Sigmoid colon (tissue), 7 donors: ENCODE data around the gene ZFP92. TPM values are rescaled to one million over a fixed set of nuclear protein-coding genes. Genes with fewer than 3 reads are reported as not detected.

Experiments
- DNase-seq: peaks from one replicate; pipeline ENCODE4 v3.0.0-alpha.2; 2019
- H3K27ac ChIP-seq, 4 donors: fragments of 200-600 bp; sonication (generic); one replicate each; pipeline ENCODE4 v1.5.1; 2016 to 2019; ENCODE audit warnings: mild to moderate bottlenecking in 1 of 4
- H3K27me3 ChIP-seq, 3 donors: fragments of 200-600 bp; sonication (generic); one replicate each; pipeline ENCODE4 v1.5.1; 2019; ENCODE audit warnings: mild to moderate bottlenecking in 1 of 3
- H3K36me3 ChIP-seq, 4 donors: fragments of 200-600 bp; sonication (generic); one replicate each; pipeline ENCODE4 v1.5.1; 2016 to 2019
- H3K4me1 ChIP-seq, 4 donors: fragments of 200-600 bp; sonication (generic); one replicate each; pipeline ENCODE4 v1.5.1; 2017 to 2019
- H3K4me3 ChIP-seq, 4 donors: fragments of 200-600 bp; sonication (generic); one replicate each; pipeline ENCODE4 v1.5.1; 2017 to 2019; ENCODE audit warnings: mild to moderate bottlenecking in 2 of 4, moderate library complexity in 1 of 4
- H3K9me3 ChIP-seq, 4 donors: fragments of 200-600 bp in 3 of 4; sonication (generic) in 3 of 4; one replicate each; pipeline versions ENCODE4 v1.5.1 to v1.6.1; 2013 to 2019
- EP300 ChIP-seq, 4 donors: sonication (generic); formaldehyde crosslinking; IDR thresholded peaks; one replicate each; pipeline ENCODE4 v1.6.1; 2017; ENCODE audit warnings: antibody characterized with exemption in 4 of 4
- POLR2A ChIP-seq, 2 donors: fragments of 450-650 bp; IDR thresholded peaks; one replicate each; pipeline ENCODE4 v1.6.1; 2016; ENCODE audit warnings: antibody characterized with exemption in 2 of 2, mild to moderate bottlenecking in 2 of 2, moderate library complexity in 2 of 2
- POLR2AphosphoS5 ChIP-seq, 4 donors: sonication (generic); formaldehyde crosslinking; IDR thresholded peaks; one replicate each; pipeline ENCODE4 v1.6.1; 2017; ENCODE audit warnings: antibody characterized with exemption in 4 of 4
- WGBS, 2 donors: extraction: QIAGEN DNeasy Blood & Tissue Kit; methylation state at CpG; one replicate each; pipeline ENCODE4 v1.1.7; 2013; 5-methylcytosine and 5-hydroxymethylcytosine counted together
- intact Hi-C: fragments of 100-400 bp; cut with DNase I; formaldehyde crosslinking; loops from one replicate; pipeline ENCODE4 v1.15.1; 2023
- polyA plus RNA-seq, 3 donors: library from polyadenylated mRNA; stranded (reverse); fragments of 200-250 nt; gene quantifications; one replicate each; pipeline ENCODE4 v1.2.3, GENCODE V29; 2013
- total RNA-seq, 4 donors: library from RNA; depleted of rRNA; stranded (reverse); fragments of >200 nt; gene quantifications; one replicate each; pipeline ENCODE4 v1.1.0, GENCODE V29; 2016
- TF ChIP-seq, protein P1 (sequence below), 4 experiments: fragments of 450-650 bp in 3 of 4; fragments of 200-600 bp in 1 of 4; IDR thresholded peaks; one replicate each; pipeline ENCODE4 v1.5.1; 2016 to 2019; ENCODE audit warnings: antibody characterized with exemption in 4 of 4, mild to moderate bottlenecking in 3 of 4, moderate library complexity in 2 of 4
- donor health status: healthy with polysubstance abuse.
- donor health status: Bipolar disorder and iron deficiency.
- donor health status: healthy.

ZFP92 gene
- total and polyA plus RNA-seq, 7 donors: 0.35 to 2.2 (median 1.9) TPM; not detected in 2

DNA sequence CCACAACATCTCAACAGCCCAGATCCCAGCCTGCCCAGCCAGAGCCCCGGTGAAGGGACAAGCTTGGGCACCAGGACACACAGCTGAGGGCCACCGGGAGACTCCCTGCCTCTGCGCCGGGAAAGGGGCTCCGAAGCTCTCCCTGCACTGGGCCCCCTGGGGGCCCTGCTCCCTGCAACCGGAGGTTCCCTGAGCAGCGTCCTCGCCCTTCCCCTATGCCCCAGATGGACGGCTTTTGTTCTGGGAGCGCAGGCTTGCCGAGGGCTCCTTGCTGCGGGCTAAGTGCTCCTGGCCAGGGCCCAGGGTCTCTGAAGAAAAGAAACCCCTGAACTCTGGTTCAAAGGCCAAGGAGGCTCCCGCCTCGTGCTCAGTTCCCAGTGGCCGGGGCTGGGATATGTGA, 899 bp upstream of the ZFP92 start:
- H3K27me3 ChIP-seq: no peaks in the 10 kb centered on the region
- no peaks in the 10 kb centered on the region for H3K9me3 ChIP-seq
- intact Hi-C loops: no loop called here
- WGBS, 2 donors: 32 to 66% methylated on average over 15 of the region's 15 CpGs
- no peak for DNase-seq
- H3K4me1 ChIP-seq: peaks cover 0 to 14% (median 5%) of the 10 kb centered on the region in 4 donors
- H3K4me3 ChIP-seq: no peak overlapping the region
- TF ChIP-seq POLR2A (IDR thresholded peaks at IDR 0.05) (no peak), EP300 (IDR thresholded peaks at IDR 0.05) (no peak), POLR2AphosphoS5 (IDR thresholded peaks at IDR 0.05) (no peak)
- TF ChIP-seq, protein P1, sequence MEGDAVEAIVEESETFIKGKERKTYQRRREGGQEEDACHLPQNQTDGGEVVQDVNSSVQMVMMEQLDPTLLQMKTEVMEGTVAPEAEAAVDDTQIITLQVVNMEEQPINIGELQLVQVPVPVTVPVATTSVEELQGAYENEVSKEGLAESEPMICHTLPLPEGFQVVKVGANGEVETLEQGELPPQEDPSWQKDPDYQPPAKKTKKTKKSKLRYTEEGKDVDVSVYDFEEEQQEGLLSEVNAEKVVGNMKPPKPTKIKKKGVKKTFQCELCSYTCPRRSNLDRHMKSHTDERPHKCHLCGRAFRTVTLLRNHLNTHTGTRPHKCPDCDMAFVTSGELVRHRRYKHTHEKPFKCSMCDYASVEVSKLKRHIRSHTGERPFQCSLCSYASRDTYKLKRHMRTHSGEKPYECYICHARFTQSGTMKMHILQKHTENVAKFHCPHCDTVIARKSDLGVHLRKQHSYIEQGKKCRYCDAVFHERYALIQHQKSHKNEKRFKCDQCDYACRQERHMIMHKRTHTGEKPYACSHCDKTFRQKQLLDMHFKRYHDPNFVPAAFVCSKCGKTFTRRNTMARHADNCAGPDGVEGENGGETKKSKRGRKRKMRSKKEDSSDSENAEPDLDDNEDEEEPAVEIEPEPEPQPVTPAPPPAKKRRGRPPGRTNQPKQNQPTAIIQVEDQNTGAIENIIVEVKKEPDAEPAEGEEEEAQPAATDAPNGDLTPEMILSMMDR (IDR thresholded peaks at IDR 0.05): no peak
- H3K27ac ChIP-seq: no peak overlapping the region
- no peaks in the 10 kb centered on the region for H3K36me3 ChIP-seq

DNA sequence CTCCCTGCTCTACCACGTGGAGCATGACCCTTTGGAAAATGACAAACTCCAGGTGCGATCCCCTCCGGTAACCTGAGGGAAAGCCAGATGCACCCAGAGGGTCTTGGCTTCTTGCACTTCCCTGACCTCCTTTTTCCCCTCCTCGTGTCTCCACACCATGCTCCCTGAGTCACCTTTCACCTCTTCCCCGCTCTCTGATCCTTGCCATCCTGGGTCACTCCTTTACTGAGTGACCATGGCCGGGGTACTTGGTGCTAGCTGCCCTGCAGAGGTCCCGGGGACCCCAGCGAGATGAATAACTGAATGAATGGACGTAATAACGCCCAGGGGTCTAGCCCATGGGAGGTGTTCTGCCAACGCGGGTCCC, 401 bp upstream of the ZFP92 start:
- H3K36me3 ChIP-seq: no peaks in the 10 kb centered on the region
- TF ChIP-seq POLR2AphosphoS5 (IDR thresholded peaks at IDR 0.05) (no peak), POLR2A (IDR thresholded peaks at IDR 0.05) (no peak), EP300 (IDR thresholded peaks at IDR 0.05) (no peak)
- TF ChIP-seq, protein P1 (IDR thresholded peaks at IDR 0.05): no peak
- H3K4me3 ChIP-seq: peak overlapping the region; percentile 43 to 60 (median 52)
- H3K9me3 ChIP-seq: no peaks in the 10 kb centered on the region
- intact Hi-C loops: no loop called here
- H3K4me1 ChIP-seq: peaks cover 0 to 14% (median 5%) of the 10 kb centered on the region in 4 donors
- DNase-seq: no peak
- peak overlapping the region in 1 of 4 donors; percentile 50 for H3K27ac ChIP-seq
- H3K27me3 ChIP-seq: no peaks in the 10 kb centered on the region
- 28 to 57% methylated on average over 12 of the region's 12 CpGs for WGBS, 2 donors

DNA sequence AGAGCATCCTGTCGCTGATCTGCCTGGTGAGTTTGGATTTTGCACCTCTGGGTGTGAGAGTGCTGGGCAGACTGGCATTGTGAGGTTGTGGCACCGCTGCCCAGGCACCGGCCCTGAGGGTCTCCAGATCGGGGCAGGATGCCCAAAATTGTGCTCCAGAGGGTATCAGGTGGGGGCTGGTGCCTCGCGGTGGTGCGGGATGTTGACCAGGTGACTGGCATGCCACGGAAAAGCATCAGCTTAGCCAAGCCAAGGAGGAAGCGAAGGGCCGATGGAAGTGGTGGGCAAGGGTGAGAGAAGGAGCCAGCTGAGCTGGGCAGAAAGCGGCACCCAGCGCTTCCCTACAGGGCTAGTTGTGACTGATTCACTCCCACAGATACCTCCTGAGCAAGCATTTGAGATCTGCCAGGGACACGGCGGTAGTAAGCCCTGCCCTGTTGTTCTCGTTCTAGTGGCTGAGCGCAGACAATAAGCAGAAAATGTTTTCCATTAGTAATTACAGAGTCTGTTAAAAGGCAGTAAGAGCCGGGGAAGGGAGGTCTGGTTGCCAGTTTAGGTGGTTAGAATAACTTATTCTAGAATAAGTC, 809 bp downstream of the ZFP92 start:
- H3K27me3 ChIP-seq: no peaks in the 10 kb centered on the region
- H3K4me1 ChIP-seq: peaks cover 0 to 14% (median 5%) of the 10 kb centered on the region in 4 donors
- DNase-seq: no peak
- peak overlapping the region in 3 of 4 donors; percentile 9 to 50 (median 23) for H3K27ac ChIP-seq
- intact Hi-C loops: no loop called here
- no peaks in the 10 kb centered on the region for H3K9me3 ChIP-seq
- no peaks in the 10 kb centered on the region for H3K36me3 ChIP-seq
- TF ChIP-seq EP300 (IDR thresholded peaks at IDR 0.05) (no peak), POLR2A (IDR thresholded peaks at IDR 0.05) (no peak), POLR2AphosphoS5 (IDR thresholded peaks at IDR 0.05) (no peak)
- TF ChIP-seq, protein P1 (IDR thresholded peaks at IDR 0.05): no peak
- H3K4me3 ChIP-seq: peak overlapping the region; percentile 43 to 60 (median 52)
- 51 to 55% methylated on average over 17 of the region's 17 CpGs for WGBS, 2 donors

DNA sequence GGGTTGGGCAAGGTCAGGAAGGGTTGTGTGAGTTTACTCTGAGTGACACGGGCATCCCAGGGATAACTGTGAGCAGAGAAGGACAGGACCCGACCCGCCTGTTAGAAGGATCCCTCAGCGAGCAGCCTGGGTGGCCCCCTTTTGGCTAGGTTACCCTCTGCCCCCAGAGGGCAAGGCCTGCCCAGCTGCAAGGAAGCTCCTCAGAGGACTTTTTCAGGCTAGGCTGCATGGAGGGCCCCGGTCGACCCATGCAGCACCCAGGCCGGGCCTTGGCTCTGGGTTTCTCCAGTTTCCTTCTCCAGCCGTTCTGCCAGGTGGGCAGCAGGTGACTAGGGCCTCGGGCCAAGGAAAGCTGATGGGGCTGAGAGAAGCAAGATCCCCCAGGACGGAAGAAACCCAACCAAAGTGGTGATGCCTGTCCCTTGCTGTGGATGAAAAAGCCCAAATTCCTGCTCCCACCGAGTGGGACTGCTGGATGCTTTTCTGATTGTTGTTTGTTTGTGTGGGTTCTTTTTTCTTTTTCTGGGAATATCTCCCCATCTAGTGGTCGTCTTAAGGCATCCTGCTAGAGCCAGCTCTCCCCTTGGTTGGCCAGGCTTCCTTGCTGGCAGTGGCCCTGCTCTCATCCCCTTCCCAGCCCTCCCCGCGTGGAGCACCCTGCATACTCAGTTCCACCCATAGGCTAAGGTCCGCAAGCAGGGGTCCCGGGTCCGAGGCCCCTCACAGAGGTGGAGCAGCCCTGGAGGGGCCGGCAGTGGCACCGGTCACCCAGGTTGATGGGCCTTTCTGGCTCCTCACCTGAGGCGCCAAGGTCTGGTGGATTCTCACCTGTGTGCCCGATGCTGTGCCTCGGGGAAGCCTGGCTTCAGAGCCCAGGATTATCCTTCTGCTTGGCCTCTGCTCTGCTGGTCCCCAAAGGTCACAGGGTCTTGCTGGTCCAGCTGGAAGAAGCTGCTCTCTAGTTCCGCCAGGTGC, 1.8 kb downstream of the ZFP92 start:
- intact Hi-C loops: no loop called here

More for the DNA sequence above, 1.8 kb downstream of the ZFP92 start:
- Histone ChIP-seq H3K4me3 (peak overlapping the region in 1 of 4 donors; percentile 60), H3K9me3 (no peaks in the 10 kb centered on the region), H3K27me3 (no peaks in the 10 kb centered on the region), H3K27ac (peak overlapping the region in 1 of 4 donors; percentile 23), H3K4me1 (peaks cover 0 to 14% (median 5%) of the 10 kb centered on the region in 4 donors), H3K36me3 (no peaks in the 10 kb centered on the region)
- 79 to 86% methylated on average over 23 of the region's 23 CpGs for WGBS, 2 donors
- TF ChIP-seq POLR2AphosphoS5 (IDR thresholded peaks at IDR 0.05): no peak
- TF ChIP-seq EP300 (IDR thresholded peaks at IDR 0.05): no peak
- TF ChIP-seq, protein P1 (IDR thresholded peaks at IDR 0.05): no peak
- TF ChIP-seq POLR2A (IDR thresholded peaks at IDR 0.05): no peak
- DNase-seq: no peak
